SHP77 treated with DMSO at 0.1 percent for 48 hours (cell line): Measurements from ENCODE around the gene SLC22A23.

Source experiments
- DNase-seq: peaks from one replicate; lab custom pipeline; 2025; lab: John Stamatoyannopoulos, UW

Gene SLC22A23

GRCh38 chr6:3222506-3223038 is 234.3 kb downstream of the SLC22A23 start:
- peak; percentile 53 for DNase-seq

GRCh38 chr6:3221578-3221977 is 235.3 kb downstream of the SLC22A23 start:
- no peak for DNase-seq

- no peak for DNase-seq
These were observed 236.5 kb downstream of the SLC22A23 start for GRCh38 chr6:3220366-3220765.
